ENCODE results near the gene SPATA33. TPM values are rescaled to one million over a fixed set of nuclear protein-coding genes. Genes with fewer than 3 reads are reported as not detected.

SPATA33 gene
- 1 to 10 TPM; 2.4 to 3.6 TPM for total RNA-seq
- long read RNA-seq, result 0 reads

- ATAC-seq (peak; percentile 98 to 99), DNase-seq (peak; percentile 91)
- intact Hi-C loops (cut with DNase I), result no loop called here
Measured at GRCh38 chr16:89657442-89658220, at the start of gene SPATA33, which contains the start of gene CHMP1A. Gene SPATA33, plus strand, starts transcription at chr16:89657836. Its CDS starts 76 bp downstream, at chr16:89657912. Gene CHMP1A, minus strand, starts transcription at chr16:89657708. Its CDS starts 120 bp downstream, at chr16:89657588.

GRCh38 chr16:89607937-89608740, 49.5 kb upstream of the SPATA33 start:
- intact Hi-C loops (cut with DNase I), result no loop called here
- ATAC-seq, result no peak
- DNase-seq, result no peak

GRCh38 chr16:89610108-89610453, 47.6 kb upstream of the SPATA33 start:
- ATAC-seq, result no peak
- intact Hi-C loops (cut with DNase I), result no loop called here

GRCh38 chr16:89612415-89613166, 45.0 kb upstream of the SPATA33 start:
- ATAC-seq (no peak), DNase-seq (no peak)
- intact Hi-C loops (cut with DNase I), result no loop called here

More at GRCh38 chr16:89610108-89610453, 47.6 kb upstream of the SPATA33 start:
- no peak for DNase-seq

- ATAC-seq (peak in 1 of 2 donors; percentile 26), DNase-seq (no peak)
- intact Hi-C loops (cut with DNase I), result no loop called here
Measured at GRCh38 chr16:89613231-89613953, 44.2 kb upstream of the SPATA33 start, which contains the start of gene DPEP1. Gene DPEP1, plus strand, starts transcription at chr16:89613642. Its CDS starts 16,769 bp downstream, at chr16:89630411.

GRCh38 chr16:89613954-89614459, 43.6 kb upstream of the SPATA33 start:
- ATAC-seq (no peak), DNase-seq (no peak)
- intact Hi-C loops (cut with DNase I), result no loop called here

- DNase-seq (no peak), ATAC-seq (peak in 1 of 2 donors; percentile 15)
- intact Hi-C loops (cut with DNase I), result no loop called here
Measured at GRCh38 chr16:89615176-89615575, 42.5 kb upstream of the SPATA33 start.

GRCh38 chr16:89615596-89616090, 42.0 kb upstream of the SPATA33 start:
- ATAC-seq (peak in 1 of 2 donors; percentile 24), DNase-seq (no peak)
- intact Hi-C loops (cut with DNase I), result no loop called here

GRCh38 chr16:89616623-89617022, 41.0 kb upstream of the SPATA33 start:
- no peak for ATAC-seq
- DNase-seq, result no peak
- intact Hi-C loops (cut with DNase I), result no loop called here

GRCh38 chr16:89617036-89617435, 40.6 kb upstream of the SPATA33 start:
- ATAC-seq (no peak), DNase-seq (no peak)
- intact Hi-C loops (cut with DNase I), result no loop called here

GRCh38 chr16:89618109-89618998, 39.3 kb upstream of the SPATA33 start:
- DNase-seq (no peak), ATAC-seq (no peak)
- intact Hi-C loops (cut with DNase I), result no loop called here

- ATAC-seq, result no peak
- intact Hi-C loops (cut with DNase I), result no loop called here
- no peak for DNase-seq
Measured at GRCh38 chr16:89619840-89620239, 37.8 kb upstream of the SPATA33 start.

- no peak for DNase-seq
- intact Hi-C loops (cut with DNase I), result no loop called here
- ATAC-seq, result no peak
Measured at GRCh38 chr16:89620406-89620841, 37.2 kb upstream of the SPATA33 start.

- intact Hi-C loops (cut with DNase I), result no loop called here
- ATAC-seq (no peak), DNase-seq (no peak)
Measured at GRCh38 chr16:89621136-89621697, 36.4 kb upstream of the SPATA33 start.

- DNase-seq (no peak), ATAC-seq (no peak)
- intact Hi-C loops (cut with DNase I), result no loop called here
Measured at GRCh38 chr16:89621698-89622409, 35.8 kb upstream of the SPATA33 start.

- intact Hi-C loops (cut with DNase I), result no loop called here
- DNase-seq (no peak), ATAC-seq (peak; percentile 36 to 45)
Measured at GRCh38 chr16:89623511-89624261, 34.0 kb upstream of the SPATA33 start.
